ENCODE results near the gene SLC2A9.

SLC2A9 gene

DNA sequence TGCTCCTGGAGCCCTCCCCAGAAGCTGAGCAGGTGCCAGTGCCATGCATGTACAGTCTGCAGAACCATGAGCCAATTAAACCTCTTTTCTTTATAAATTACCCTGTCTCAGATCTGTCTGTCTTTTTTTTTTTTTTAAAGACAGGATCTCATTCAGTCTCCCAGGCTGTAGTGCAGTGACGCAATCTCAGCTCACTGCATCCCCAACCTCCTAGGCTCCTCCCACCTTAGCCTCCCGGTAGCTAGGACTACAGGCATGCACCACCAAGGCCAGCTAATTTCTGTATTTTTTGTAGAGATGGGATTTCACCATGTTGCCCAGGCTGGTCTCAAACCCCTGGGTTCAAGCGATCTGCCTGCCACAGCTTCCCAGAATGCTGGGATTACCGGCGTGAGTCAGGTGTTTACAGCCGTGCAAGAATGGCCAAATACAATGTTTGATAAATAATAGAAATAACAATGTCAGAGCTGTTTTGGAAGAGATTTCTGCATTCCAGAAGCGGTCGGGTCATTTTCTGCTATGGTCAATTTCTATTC is 68.8 kb downstream of the SLC2A9 start:
- no peak for DNase-seq

DNA sequence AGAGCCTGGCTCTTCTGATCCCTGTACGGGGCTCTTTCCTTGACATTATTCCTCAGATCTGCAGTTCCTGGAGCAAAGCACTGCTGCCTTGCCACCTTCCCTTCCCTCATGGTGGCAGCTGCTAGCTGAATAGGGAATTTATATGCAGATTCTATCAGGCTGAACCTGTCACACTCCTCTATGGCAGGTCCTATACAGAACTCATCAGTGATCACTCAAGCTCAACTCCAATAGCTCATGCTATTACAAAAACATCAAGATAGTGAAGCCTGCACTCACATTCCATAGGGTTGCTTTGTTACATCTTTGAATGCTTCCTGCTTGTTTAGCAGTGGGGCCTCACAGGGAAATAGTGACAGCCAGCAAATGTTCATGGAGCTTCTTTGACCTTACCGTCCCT is 71.7 kb downstream of the SLC2A9 start:
- no peak for DNase-seq

DNA sequence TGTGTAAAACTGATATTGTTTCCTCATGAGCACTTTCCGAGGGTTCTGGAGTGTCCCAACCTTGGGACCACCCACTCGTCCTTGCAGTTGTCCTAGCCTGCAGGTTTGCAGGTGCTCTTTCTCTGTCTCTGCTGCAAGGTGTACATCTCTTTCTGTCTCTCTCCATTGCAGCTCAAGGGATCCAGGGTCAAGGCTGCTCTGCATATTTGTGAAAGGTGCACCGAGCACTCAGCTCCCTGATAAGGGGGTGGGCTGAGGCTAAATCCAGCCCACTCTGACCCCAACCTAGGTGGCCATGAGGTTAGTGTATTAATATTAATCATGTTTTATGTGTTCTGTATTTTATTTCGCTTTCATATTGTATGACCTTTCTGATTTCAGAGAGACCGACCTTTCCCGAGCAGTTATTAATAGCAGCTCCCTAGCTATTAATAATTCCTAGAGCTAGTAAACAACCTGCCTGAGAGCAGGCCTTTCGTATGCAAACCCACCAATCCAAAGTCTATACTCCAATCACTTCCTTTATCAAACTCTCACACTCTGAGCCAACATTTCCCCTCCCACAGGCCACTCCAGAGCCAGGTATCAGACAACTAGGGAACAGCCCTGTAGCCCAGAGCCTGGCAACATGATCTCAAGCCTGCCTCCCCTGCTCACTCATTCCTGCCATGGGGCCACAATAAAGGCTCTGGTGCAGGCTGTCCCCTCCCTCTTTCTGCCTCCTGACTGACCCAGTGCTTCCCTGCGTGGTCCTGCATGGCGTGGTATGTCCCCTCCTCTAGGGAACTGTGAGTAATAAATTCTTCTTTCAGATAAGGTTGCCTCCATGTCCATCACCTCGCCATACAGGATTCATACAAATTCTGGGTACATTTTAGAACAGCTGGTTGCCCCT is 73.9 kb downstream of the SLC2A9 start:
- DNase-seq = no peak

DNA sequence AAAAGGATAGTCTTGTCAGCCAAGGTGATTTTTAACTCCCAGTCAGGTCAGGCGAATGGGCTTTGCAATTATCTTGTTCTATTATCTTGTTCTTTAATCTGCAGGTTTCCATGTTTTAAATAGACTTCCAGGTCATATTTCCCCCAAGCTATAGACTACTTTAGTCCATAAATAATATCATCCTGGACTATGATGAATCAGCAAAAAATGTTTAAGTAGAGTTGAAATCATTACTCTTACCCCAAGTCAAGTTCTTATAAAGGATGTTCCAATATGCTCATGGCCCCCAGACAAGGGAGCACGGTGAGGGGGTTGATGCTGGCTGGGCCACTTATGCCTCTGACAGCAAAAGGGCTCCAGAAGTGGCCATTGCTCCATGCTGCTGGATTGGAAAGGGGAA is 75.1 kb downstream of the SLC2A9 start:
- no peak for DNase-seq

DNA sequence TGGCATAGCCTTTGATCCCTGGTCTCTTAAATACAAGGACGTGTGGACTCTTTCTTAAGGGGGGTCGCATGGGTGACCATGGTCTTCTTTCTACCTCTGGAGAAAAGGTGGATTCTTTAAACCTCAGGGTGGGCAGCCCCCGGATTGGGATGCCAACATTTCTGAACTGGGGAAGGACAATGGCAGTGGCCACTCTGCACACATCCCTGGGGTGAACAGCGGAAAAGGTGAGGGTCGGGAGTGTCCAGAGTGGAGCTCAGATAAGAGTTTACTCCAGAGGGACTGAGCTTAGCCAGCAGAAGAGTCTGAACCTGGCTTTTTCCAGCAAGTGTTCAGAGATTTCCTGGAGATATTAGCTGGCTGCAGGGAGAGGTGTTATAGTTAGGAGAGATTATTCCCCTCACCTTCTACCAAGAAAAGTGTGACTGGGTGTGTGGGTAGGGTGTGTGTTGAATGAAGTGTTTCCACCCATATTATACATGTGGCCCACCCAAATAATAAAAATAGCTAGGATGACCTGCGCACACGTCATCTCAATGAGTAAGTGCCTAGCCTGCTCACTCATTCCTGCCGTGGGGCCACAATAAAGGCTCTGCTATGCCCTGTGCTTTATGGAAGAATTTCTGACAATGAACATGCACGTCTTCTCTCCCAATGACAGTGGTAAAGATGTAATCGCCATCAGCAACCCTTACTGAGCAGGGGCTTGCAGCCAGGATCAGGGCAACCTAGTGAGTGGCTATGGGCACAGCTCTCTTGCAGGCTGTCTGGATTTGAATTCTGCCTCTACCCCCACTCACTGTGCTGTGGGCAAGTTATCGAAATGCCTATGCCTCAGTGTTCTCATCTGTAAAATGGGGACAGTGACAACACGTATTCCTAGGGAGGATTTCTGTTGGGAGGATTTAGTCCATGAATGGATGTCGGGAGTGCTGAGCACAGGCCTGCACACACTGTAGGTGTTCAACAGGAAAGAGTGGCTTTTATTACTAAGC is 76.6 kb downstream of the SLC2A9 start:
- DNase-seq = no peak

DNA sequence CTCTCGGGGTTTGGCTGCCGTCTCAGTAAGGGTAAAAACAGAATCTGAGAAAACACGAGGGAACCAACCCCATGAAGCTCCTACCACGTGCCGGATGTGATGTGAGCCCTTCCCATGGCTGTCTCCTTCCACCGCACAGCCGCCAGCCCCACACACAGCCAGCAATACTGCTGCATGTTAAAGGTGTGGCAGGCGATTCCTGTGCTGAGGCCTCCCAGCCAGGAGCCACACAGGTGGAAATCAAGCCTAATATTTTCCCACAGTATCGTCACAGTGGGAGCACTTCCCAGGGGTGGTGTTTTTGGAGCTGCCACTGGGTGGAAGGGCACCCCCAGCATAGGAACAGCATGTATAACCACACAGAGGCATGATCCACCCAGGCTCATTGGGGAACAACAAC is 77.5 kb downstream of the SLC2A9 start:
- DNase-seq = no peak

DNA sequence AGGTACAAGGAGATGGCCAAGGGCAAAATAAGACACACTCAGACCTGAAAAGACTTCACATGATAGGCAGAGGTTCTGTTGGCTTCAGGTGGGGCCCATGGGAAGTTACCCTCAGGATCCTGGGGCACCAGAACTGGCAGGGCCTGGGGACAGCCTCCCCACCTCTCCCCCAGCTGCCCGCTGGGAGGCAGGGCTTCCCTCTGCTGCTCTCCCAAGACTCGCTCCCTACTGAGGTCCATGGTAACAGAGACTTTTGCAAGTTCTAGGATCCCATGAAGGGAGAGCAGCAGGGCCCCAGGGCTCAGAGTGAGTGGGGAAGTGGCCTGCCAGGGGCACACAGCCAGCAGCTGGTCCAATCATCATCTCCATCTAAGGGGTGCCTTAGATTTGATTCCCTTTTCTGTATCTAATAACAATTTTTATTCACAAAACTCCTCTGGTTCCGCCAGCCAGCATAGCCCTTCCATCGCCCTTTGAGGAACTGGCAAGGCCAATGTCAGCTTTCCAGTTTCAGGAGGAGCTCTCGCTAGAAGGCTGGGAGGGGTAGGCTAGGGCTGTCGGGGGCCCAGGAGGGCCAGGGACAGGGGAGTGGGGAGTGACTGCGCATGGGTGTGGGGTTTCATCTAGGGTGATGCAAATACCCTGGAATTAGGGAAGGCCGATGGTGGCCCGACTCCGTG is 78.2 kb downstream of the SLC2A9 start:
- no peak for DNase-seq

DNA sequence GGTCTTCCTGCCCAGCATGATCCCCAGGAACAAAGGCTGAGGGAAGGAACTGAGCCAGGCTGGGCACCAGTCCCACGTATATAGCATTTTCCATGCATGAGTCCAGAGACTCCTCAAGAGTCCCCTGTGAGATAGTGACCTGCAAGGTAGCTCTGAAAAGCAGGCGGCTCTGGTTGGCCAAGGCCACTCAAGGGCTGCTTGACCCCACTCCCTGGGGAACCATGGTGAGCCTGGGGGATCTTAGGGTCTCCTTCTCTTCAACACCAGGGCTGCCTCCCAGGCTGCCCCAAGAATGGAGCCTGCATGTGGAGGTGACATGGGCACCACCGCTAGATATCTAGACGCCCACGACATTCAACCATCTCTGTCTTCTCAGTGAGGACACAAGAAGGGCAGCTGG is 79.2 kb downstream of the SLC2A9 start:
- DNase-seq = no peak

DNA sequence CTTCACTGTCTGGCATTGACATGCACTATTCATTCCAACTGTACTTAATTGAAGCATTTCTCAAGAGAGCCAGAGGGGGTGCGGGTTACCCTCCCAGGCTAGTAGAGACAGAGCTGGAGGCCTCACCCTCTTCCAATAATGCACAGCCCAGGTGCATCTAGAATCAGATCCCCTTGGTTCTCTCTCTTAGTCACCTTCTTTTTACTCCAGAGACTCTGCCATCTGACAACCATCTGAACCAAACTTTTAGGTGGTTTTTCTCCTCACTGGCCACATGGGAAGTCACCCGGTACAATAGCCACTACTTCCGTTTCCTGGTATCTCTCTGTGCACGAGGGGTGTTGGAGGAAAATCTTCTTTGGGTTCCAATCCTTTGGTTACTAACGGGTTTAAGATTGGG is 81.3 kb downstream of the SLC2A9 start:
- DNase-seq = no peak

DNA sequence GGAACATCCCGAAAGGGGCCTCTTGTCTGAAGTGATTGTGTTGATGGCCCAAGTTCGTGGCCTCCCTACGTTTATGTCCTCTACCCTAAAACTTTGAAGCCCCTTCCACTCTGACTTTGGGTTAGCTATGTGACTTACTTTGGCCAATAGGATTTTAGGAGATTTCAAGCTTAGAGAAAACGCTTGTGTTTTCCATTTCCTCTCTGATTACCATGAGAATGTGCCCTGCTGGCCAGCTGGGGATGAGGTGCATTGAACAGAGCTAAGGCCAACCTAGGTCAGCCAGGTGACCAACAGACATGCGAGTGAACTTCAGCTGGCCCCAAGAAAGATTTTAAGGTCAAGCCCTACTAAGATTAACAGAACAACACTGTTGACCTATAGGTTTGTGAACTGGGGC is 82.4 kb downstream of the SLC2A9 start:
- no peak for DNase-seq

DNA sequence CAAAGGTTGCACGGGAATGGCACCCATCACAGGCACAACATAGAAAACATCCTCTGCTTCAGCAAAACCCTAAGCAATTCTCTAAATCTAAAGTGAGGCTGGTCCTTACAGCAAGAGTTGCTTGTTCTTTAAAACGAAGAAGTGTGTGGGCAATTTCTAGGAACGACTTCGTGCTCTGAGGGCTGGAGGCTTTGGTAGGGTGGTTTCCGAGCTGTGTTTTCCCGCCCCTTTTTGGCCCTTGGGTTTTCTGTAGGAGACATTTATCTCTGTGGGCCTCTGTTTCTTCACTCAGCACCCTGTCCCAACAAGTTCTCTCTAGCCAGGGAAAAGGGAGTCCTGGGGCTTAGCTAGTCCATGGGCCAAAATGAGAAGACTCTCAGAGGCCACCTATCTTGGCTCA is 84.2 kb downstream of the SLC2A9 start:
- no peak for DNase-seq

DNA sequence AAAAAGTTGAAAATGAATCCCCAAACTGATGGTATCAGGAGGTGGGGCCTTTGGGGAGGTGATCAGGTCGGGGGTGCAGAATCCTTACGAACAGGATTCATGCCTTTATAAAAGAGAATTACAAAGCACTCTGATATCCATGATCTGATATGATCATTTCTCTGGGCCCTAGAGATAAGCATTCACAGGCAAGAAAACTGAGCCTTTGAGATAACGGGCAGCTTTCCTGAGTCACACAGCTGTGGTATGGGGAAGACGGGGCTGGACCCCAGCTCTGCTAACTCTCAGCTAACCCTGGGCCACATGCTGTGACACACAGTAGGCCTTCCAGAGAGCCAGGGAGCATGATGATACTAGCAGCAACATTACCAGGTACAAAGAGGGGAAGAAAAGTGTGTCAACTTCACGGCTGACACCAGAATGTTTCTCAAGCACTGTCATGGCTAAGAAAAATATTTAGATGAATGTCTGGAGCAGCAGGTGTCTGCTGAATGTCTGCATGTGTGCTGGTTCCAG is 85.1 kb downstream of the SLC2A9 start:
- DNase-seq = no peak

DNA sequence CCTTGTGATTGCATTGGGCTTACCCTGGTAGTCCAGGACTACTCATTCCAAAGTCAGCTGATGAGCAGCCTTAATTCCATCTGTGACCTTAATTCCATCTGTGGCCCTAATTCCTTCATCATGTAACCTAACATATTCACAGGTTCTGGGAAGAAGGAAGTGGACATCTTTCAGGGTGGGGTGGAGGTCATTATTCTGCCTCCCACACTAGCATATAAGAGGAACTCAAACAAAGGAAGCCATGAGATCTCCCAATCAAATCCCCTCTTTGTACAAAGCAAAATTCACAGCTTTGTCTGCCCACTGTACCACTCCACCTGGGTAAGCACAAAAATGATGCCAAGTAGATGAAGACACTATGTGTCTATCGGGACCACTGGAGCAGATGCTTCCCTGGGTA is 87.3 kb downstream of the SLC2A9 start:
- DNase-seq = no peak

DNA sequence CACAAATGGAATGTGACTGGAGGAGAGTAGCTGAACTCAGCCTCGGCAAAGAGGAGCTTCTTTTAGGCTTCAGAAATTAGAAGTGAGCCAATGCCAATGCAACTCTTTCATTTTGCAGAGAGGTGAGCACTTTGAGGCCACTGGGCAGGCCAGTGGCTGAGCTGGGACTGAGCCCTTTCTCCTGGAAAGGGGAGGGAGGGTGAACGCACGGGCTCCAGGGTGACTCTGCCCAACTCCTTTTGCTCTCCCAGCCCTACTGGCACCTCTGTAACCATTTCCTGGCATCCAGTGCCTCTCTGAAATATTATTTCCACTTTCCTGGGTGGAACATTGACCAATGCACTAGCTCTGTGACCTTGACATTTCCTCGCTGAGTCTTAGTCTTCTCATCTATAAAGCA is 88.1 kb downstream of the SLC2A9 start:
- DNase-seq = no peak

DNA sequence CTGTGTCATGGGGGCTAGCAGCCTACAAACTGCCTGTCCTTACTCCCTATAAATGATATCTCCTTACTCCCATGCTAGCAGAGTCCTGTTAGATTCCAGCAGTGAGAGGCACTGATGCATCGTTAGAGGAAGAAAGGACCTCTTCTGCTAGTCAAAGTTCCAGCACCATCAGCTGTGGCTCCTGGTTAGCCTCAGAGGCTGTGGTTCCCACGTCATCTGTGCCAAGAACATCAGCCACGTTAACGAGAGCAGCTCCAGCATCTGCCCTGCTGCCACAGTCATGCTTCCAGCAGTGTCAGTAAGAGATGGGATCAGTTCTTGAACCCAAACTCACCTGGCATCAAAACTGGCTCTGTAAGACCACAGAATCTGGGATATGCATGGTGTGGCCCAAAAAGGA is 88.5 kb downstream of the SLC2A9 start:
- no peak for DNase-seq

DNA sequence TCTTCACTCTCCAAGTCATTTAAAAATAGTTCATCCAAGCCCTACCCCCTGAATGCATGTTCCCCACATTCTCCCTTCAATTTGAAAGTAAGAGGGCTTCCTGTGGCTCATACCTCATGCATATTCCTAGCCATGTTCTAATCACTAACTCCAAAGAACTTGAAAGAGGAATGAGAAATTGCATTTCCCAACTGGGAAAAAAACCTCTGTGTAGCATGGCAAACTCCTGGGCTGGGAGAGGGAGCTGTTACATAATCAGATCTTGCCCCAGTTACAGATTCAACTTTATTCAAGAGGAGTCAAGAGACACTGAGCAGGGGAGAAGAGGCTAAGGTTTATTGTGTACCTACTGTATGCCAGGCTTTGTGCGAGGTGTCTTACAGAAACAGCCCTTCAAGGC is 90.2 kb downstream of the SLC2A9 start:
- DNase-seq = no peak

DNA sequence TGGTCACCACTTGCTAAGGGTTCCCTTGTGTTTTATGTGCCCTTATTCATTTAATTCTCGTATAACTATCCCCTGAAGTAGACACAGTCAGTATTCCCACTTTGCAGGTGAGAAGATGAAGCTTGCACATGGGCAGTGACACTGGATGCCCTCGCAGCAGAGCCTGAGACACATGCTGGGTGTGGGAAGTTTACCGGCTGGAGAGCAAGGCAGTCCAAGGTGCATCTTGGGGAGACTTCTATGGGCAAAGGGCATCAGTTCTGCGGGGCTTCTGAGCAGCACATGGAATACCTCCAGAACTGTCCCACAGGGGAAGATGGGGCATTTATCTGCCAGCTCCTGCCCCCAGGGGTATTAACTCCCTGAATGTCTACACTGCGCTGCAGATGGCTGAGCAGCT is 92.2 kb downstream of the SLC2A9 start:
- no peak for DNase-seq

DNA sequence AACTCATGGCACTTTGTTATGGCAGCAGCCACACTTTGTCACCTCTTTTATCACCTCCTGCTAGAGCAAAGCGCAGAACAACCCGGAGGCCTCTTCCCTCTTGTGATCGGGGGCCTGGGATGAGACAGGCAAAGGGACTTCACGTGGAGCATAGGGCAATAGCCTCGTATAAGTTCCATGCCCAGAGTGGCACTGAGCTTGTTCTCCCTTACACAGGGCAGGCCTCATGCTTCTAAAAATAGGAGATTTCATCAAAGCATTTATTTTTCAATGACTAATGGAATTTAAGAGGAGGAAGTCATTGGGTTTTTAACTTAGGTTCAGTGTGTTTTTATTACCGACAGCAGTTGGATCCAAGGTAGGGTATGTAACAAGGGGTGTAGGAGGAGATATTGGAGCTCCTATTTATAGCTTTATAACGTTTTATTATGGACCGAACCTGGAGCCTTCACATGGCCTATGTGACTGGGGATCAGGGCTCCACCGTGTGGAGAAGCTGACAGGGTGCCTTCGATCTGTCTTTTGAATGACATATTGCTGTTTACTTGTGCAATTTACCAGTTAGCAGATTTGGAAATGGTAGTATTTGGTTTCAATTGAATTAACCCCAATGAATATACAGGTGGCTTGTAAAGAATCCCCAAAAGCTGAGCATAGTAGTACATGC is 93.8 kb downstream of the SLC2A9 start:
- no peak for DNase-seq

DNA sequence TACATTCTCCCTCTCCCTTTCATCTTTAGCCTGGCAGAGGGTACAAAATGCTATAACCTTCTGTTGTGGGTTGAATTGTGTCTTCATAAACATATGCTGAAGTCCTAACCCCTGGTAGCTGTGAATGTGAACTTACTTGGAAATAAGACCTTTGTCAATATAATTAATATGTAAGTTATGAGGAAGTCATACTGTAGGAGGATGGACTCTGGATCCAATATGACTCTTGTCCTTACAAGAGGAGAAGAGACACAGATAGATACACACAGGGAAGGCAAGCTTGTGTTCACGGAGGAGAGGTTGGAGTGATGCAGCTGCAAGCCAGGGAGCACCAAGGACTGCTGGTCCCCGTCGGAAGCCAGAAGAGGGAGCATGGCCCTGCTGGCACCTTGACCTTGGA is 94.7 kb downstream of the SLC2A9 start:
- DNase-seq = no peak

DNA sequence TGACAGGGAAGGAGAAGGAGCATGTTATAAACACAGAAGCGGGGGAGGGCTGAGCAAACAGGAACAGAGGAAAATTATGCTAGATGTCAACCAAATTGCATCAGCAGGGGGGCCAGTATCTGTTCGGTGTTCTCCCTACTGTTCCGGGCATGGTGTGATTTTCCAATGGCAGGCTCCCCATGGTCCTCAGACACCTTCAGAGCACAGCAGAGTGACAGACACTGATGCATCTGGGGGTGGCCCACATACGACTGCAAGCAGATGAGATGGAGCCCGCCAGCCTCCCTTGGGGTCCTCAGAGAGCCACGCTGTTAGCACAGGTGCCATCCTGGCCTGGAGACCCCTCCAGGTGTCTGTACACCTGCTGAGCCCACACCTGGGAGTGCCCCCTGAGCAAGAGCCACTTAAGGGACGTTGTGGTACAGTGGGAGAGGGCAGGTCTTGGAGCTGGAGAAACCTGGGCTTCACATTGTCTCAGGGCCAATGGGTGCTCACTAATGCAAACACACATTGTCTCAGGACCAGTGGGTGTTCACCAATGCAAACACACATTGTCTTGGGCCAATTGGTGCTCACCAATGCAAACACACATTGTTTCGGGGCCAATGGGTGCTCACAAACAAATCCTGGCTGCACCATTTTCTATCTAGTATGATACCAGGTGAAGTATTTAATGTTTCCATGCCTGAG is 95.4 kb downstream of the SLC2A9 start:
- no peak for DNase-seq

DNA sequence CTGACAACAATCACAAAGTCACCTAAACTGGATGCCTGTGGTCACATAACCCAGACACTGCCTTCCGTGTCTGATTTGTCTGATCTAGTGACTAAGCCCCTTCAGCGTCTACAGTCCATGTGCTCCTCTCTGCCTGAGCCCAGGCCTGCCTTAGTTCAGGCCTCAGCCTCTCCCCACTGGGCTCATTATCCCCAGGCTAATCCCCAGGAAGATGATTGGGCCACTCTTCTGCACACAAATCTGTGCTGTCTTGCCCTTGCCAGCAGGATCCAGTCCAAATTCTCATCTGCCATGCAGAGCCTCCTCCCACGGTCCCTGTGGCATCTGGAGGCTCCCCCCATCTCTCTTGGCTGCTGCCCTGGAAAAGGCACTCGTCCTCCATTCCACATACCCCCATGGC is 96.5 kb downstream of the SLC2A9 start:
- DNase-seq = no peak

Data from retina (tissue), 1 donor.